ENCODE data around the gene TMED10.
A peak's percentile ranks its signal among the peaks of the same experiment; 100 is the strongest.
"Not testable (repeated sequence)": the region's sequence is repeated elsewhere in the genome, so short reads cannot be mapped to it uniquely, and the experiment has no call there.

The TMED10 gene

GRCh38 chr14:75182163-75182562 lies 5.8 kb upstream of the TMED10 start:
- not testable (repeated sequence) for H3K27ac ChIP-seq (ENCODE audit: low read depth, low read length); H3K36me3 ChIP-seq (ENCODE audit: insufficient read depth, low read length); H3K79me2 ChIP-seq (ENCODE audit: control insufficient read depth, insufficient read depth, low read length, unreplicated experiment); H3K27me3 ChIP-seq (ENCODE audit: insufficient read depth, low read length); H3K4me3 ChIP-seq (ENCODE audit: low read depth, low read length); H2AFZ ChIP-seq (ENCODE audit: low read length, unreplicated experiment)
- H3K4me1 ChIP-seq (ENCODE audit: control insufficient read depth, insufficient read depth, low read length, unreplicated experiment): peaks cover 20% of the 10 kb centered on the region

- H3K27ac ChIP-seq (ENCODE audit: low read depth, low read length): no peak overlapping the region
- no peak overlapping the region for H3K4me3 ChIP-seq (ENCODE audit: low read depth, low read length)
- no peak overlapping the region for H2AFZ ChIP-seq (ENCODE audit: low read length, unreplicated experiment)
- peaks cover 20% of the 10 kb centered on the region for H3K4me1 ChIP-seq (ENCODE audit: control insufficient read depth, insufficient read depth, low read length, unreplicated experiment)
- H3K27me3 ChIP-seq (ENCODE audit: insufficient read depth, low read length): no peaks in the 10 kb centered on the region
- no peaks in the 10 kb centered on the region for H3K36me3 ChIP-seq (ENCODE audit: insufficient read depth, low read length)
- H3K79me2 ChIP-seq (ENCODE audit: control insufficient read depth, insufficient read depth, low read length, unreplicated experiment): no peaks in the 10 kb centered on the region
These were observed 5.1 kb upstream of the TMED10 start for GRCh38 chr14:75181293-75182062.

GRCh38 chr14:75175677-75176141 lies 703 bp downstream of the TMED10 start:
- Histone ChIP-seq H3K36me3 (ENCODE audit: insufficient read depth, low read length) (no peaks in the 10 kb centered on the region), H2AFZ (ENCODE audit: low read length, unreplicated experiment) (no peak overlapping the region), H3K4me3 (ENCODE audit: low read depth, low read length) (peak overlapping the region; percentile 83), H3K27me3 (ENCODE audit: insufficient read depth, low read length) (no peaks in the 10 kb centered on the region), H3K79me2 (ENCODE audit: control insufficient read depth, insufficient read depth, low read length, unreplicated experiment) (peaks cover 56% of the 10 kb centered on the region), H3K4me1 (ENCODE audit: control insufficient read depth, insufficient read depth, low read length, unreplicated experiment) (peaks cover 3% of the 10 kb centered on the region), H3K27ac (ENCODE audit: low read depth, low read length) (peak overlapping the region; percentile 95)

GRCh38 chr14:75174066-75174465 lies 2.3 kb downstream of the TMED10 start:
- Histone ChIP-seq H2AFZ (ENCODE audit: low read length, unreplicated experiment) (no peak overlapping the region), H3K27me3 (ENCODE audit: insufficient read depth, low read length) (no peaks in the 10 kb centered on the region), H3K27ac (ENCODE audit: low read depth, low read length) (no peak overlapping the region), H3K79me2 (ENCODE audit: control insufficient read depth, insufficient read depth, low read length, unreplicated experiment) (peaks cover 73% of the 10 kb centered on the region), H3K4me1 (ENCODE audit: control insufficient read depth, insufficient read depth, low read length, unreplicated experiment) (peaks cover 5% of the 10 kb centered on the region), H3K4me3 (ENCODE audit: low read depth, low read length) (no peak overlapping the region; the same call in 1 of the 2 replicates), H3K36me3 (ENCODE audit: insufficient read depth, low read length) (no peaks in the 10 kb centered on the region)

- H3K27me3 ChIP-seq (ENCODE audit: insufficient read depth, low read length): no peaks in the 10 kb centered on the region
- H3K4me3 ChIP-seq (ENCODE audit: low read depth, low read length): no peak overlapping the region
- H2AFZ ChIP-seq (ENCODE audit: low read length, unreplicated experiment): no peak overlapping the region
- peaks cover 98% of the 10 kb centered on the region for H3K79me2 ChIP-seq (ENCODE audit: control insufficient read depth, insufficient read depth, low read length, unreplicated experiment)
- H3K4me1 ChIP-seq (ENCODE audit: control insufficient read depth, insufficient read depth, low read length, unreplicated experiment): peaks cover 10% of the 10 kb centered on the region
- H3K27ac ChIP-seq (ENCODE audit: low read depth, low read length): no peak overlapping the region
- no peaks in the 10 kb centered on the region for H3K36me3 ChIP-seq (ENCODE audit: insufficient read depth, low read length)
These were observed 5.6 kb downstream of the TMED10 start for GRCh38 chr14:75170772-75171171.

GRCh38 chr14:75168586-75169335 lies 7.7 kb downstream of the TMED10 start:
- H3K36me3 ChIP-seq (ENCODE audit: insufficient read depth, low read length): no peaks in the 10 kb centered on the region
- H3K4me3 ChIP-seq (ENCODE audit: low read depth, low read length): no peak overlapping the region
- H3K27me3 ChIP-seq (ENCODE audit: insufficient read depth, low read length): no peaks in the 10 kb centered on the region
- no peak overlapping the region for H3K27ac ChIP-seq (ENCODE audit: low read depth, low read length)
- peaks cover 94% of the 10 kb centered on the region for H3K79me2 ChIP-seq (ENCODE audit: control insufficient read depth, insufficient read depth, low read length, unreplicated experiment)
- peaks cover 7% of the 10 kb centered on the region for H3K4me1 ChIP-seq (ENCODE audit: control insufficient read depth, insufficient read depth, low read length, unreplicated experiment)
- no peak overlapping the region for H2AFZ ChIP-seq (ENCODE audit: low read length, unreplicated experiment)

GRCh38 chr14:75167325-75167724 lies 9.1 kb downstream of the TMED10 start:
- Histone ChIP-seq H3K4me1 (ENCODE audit: control insufficient read depth, insufficient read depth, low read length, unreplicated experiment) (peaks cover 7% of the 10 kb centered on the region), H3K79me2 (ENCODE audit: control insufficient read depth, insufficient read depth, low read length, unreplicated experiment) (peaks cover 91% of the 10 kb centered on the region), H3K27me3 (ENCODE audit: insufficient read depth, low read length) (no peaks in the 10 kb centered on the region), H3K36me3 (ENCODE audit: insufficient read depth, low read length) (no peaks in the 10 kb centered on the region), H3K27ac (ENCODE audit: low read depth, low read length) (no peak overlapping the region), H2AFZ (ENCODE audit: low read length, unreplicated experiment) (no peak overlapping the region), H3K4me3 (ENCODE audit: low read depth, low read length) (no peak overlapping the region)

GRCh38 chr14:75165586-75166391 lies 10.6 kb downstream of the TMED10 start:
- Histone ChIP-seq H3K79me2 (ENCODE audit: control insufficient read depth, insufficient read depth, low read length, unreplicated experiment) (peaks cover 91% of the 10 kb centered on the region), H3K36me3 (ENCODE audit: insufficient read depth, low read length) (no peaks in the 10 kb centered on the region), H3K27me3 (ENCODE audit: insufficient read depth, low read length) (no peaks in the 10 kb centered on the region), H3K4me1 (ENCODE audit: control insufficient read depth, insufficient read depth, low read length, unreplicated experiment) (peaks cover 7% of the 10 kb centered on the region), H3K4me3 (ENCODE audit: low read depth, low read length) (no peak overlapping the region), H3K27ac (ENCODE audit: low read depth, low read length) (no peak overlapping the region), H2AFZ (ENCODE audit: low read length, unreplicated experiment) (no peak overlapping the region)

- H3K27ac ChIP-seq (ENCODE audit: low read depth, low read length): no peak overlapping the region
- no peak overlapping the region for H2AFZ ChIP-seq (ENCODE audit: low read length, unreplicated experiment)
- H3K4me3 ChIP-seq (ENCODE audit: low read depth, low read length): no peak overlapping the region
- peaks cover 7% of the 10 kb centered on the region for H3K4me1 ChIP-seq (ENCODE audit: control insufficient read depth, insufficient read depth, low read length, unreplicated experiment)
- H3K36me3 ChIP-seq (ENCODE audit: insufficient read depth, low read length): no peaks in the 10 kb centered on the region
- peaks cover 90% of the 10 kb centered on the region for H3K79me2 ChIP-seq (ENCODE audit: control insufficient read depth, insufficient read depth, low read length, unreplicated experiment)
- no peaks in the 10 kb centered on the region for H3K27me3 ChIP-seq (ENCODE audit: insufficient read depth, low read length)
These were observed 11.6 kb downstream of the TMED10 start for GRCh38 chr14:75164809-75165208.

- Histone ChIP-seq H3K79me2 (ENCODE audit: control insufficient read depth, insufficient read depth, low read length, unreplicated experiment) (peaks cover 89% of the 10 kb centered on the region), H3K27ac (ENCODE audit: low read depth, low read length) (no peak overlapping the region), H3K36me3 (ENCODE audit: insufficient read depth, low read length) (no peaks in the 10 kb centered on the region), H3K27me3 (ENCODE audit: insufficient read depth, low read length) (no peaks in the 10 kb centered on the region), H2AFZ (ENCODE audit: low read length, unreplicated experiment) (no peak overlapping the region), H3K4me3 (ENCODE audit: low read depth, low read length) (no peak overlapping the region), H3K4me1 (ENCODE audit: control insufficient read depth, insufficient read depth, low read length, unreplicated experiment) (peaks cover 4% of the 10 kb centered on the region)
These were observed 12.7 kb downstream of the TMED10 start for GRCh38 chr14:75163677-75164076.

Measured in ACC112 (cell line).